Effector CD8-positive, alpha-beta T cell (primary cell): ENCODE data around the gene PRPF40B.

ENCODE experiments used
- DNase-seq: peaks from one replicate; lab custom pipeline; 2025; lab: John Stamatoyannopoulos, UW

PRPF40B gene

GRCh38 chr12:49658276-49658675 is 34.9 kb downstream of the PRPF40B start:
- no peak for DNase-seq

DNA sequence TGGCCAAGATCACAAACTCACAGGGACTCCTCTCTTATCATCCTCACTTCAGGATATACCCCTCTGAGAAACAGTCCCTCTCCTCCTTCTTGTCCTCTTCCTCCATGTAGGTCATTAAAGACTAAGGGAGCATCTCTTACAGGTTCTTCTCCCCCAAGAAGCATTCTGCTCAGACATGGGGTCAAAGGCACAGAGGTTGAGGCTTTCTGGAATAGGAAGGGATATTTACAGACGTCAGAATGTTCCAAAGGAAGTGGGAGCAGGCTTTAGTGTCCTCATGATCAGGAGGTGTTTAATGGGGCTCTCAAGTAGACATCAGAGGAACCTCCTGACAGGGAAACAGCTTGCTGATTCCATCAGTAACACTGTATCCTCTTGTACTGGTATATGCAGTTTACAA is 36.4 kb downstream of the PRPF40B start:
- no peak for DNase-seq

- no peak for DNase-seq
Measured at GRCh38 chr12:49661191-49661590, 37.8 kb downstream of the PRPF40B start.

DNA sequence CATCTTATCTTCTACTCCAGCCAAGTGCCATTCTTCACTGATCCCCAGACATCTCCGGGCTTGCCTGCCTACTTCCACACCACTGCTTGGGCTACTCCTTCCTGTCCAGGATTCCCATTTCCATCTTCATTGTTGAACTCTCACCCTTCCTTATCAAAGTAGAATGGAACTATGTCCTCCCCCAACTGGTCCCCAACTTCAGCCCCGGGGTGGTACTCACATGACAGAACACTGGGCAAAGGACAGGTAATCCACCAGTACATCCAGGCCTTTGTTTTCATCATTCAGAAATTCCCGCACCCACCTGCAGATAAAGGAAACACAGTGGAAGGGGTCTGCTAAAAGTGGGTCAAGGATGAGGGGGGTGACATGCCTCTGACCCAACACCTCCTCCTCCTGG is 38.4 kb downstream of the PRPF40B start:
- DNase-seq, result no peak

DNA sequence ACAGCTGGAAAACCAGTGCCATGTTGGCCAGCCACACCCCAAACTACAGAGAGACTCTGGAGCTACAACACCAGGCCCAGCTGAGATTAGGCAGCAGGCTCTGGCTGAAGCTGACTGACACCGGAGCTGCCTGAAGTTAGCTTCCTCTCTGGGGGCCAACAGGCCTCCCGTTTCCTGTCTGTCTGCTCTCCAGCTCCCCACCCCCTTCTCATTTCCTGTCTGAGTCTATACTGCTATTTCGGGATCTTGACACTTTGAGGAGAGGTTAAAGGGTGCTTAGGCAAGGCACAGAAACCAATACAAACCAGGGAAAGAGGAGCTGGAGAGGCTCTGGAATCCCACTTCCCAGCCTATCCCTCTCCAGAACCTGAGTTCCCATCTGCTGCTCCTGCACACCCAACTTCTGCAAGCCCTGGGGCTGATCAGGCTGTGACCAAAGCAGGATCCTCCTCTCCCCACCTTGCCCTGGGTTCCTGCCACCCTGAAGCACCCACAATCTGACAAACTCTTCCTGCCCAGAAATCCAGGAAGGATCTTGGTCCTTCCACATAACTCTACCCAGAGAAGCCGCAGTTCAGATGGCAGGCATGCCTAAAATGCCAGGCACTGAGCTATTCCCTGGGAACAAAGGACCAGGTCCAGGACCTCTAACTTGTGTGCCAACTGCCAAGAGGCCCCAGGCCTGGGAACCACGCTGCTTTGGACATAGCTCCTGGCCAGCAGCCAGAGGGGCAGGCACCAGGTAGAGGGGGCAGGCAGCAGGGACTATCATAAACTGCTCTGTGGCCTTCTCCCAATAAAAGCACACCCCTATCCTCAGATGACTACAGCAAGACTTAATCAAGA is 39.9 kb downstream of the PRPF40B start:
- DNase-seq, result peak; percentile 51

GRCh38 chr12:49664167-49664566 is 40.8 kb downstream of the PRPF40B start:
- no peak for DNase-seq

GRCh38 chr12:49664591-49665239 is 41.4 kb downstream of the PRPF40B start:
- no peak for DNase-seq

GRCh38 chr12:49665384-49665783 is 42.0 kb downstream of the PRPF40B start:
- DNase-seq, result no peak

- DNase-seq, result no peak
Measured at GRCh38 chr12:49666176-49666575, 42.8 kb downstream of the PRPF40B start.

DNA sequence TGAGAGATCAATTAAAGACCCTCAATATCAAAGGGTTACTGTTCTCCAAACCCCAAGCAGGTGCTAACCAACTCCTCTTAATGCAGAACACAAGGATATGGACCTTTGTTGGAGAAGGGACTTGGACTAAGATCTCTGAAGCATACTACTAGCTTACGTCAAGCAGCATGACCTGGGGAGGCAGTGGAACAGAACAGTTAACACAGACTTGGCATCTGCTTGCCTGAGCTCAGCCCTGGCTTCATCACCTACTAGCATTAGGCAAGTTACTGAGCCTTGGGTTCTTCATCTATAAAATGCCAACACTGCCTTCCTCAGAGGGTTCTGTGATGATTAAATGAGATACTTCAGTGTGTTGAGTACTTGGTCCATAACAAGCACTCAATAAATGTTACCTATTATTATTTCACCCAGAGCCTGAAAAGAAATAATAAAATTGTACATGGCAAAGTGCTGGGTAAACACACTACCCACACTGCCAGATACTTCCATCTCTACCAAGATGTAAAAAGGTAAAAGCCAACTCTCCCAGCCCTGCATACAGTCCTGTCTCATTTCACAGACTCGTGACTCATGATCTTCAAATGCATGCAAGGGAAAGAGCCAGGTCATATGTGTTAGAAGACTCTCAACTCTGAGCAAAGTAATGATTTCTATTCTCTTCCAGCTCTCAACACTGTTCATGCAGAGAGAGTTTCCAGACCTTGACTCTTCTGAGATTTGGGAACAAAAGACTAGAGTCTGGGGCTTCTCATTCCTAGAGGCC is 44.1 kb downstream of the PRPF40B start:
- no peak for DNase-seq

- no peak for DNase-seq
Measured at GRCh38 chr12:49669796-49670195, 46.4 kb downstream of the PRPF40B start.

- DNase-seq, result peak; percentile 37
Measured at GRCh38 chr12:49671031-49671765, 47.8 kb downstream of the PRPF40B start.

- no peak for DNase-seq
Measured at GRCh38 chr12:49672301-49673217, 49.2 kb downstream of the PRPF40B start.

- DNase-seq, result no peak
Measured at GRCh38 chr12:49673446-49674317, 50.3 kb downstream of the PRPF40B start.

DNA sequence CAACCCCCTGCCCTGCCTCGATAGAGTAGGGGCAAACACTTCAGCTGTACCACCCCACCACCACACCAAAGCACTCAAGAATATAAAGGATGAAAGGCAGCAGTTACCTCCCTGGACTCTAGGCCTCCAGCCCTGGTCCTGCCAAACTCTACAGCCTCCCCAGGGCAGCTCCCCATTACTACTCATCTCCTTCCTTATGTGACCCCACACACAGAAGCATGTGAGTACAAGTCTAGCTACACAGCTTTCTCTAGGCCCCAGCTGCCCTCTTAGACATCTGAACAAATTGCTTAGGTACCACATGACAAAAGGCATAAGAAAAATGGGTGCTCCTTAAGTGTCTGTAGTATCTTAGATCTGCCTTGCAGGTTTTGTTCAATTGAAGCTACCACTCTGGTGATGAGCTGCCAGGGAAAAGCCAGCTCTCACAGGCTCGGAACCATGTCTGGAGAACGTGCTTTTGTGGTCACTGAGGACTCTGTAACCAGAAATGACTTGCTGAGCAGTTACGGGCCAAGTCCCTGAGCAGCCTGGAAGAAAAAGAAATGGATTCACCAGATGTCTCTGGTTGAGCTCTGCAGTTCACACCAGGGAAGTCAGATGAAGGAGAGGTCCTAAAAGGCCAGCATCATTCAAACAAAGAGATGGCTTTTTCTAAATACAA is 51.1 kb downstream of the PRPF40B start:
- DNase-seq, result no peak

DNA sequence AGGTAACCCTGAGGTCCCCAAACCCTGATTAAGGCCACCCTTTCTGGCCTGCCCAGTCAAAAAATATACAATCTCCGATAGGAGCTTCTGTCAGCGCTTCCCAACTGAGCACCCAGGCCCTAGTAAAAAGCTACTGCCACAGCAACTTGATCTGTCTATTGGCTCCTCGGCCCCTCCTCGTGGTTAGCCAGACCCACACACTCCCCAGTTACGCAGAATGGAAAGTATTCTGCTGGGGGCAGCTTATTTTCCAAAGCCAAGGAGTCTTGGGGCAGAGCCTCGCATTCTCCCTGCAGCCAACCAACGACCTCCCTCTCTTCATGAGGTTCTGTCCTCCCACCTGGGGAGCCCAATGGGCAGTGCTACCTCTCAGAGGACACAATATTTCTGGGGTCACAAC is 51.8 kb downstream of the PRPF40B start:
- DNase-seq, result no peak

DNA sequence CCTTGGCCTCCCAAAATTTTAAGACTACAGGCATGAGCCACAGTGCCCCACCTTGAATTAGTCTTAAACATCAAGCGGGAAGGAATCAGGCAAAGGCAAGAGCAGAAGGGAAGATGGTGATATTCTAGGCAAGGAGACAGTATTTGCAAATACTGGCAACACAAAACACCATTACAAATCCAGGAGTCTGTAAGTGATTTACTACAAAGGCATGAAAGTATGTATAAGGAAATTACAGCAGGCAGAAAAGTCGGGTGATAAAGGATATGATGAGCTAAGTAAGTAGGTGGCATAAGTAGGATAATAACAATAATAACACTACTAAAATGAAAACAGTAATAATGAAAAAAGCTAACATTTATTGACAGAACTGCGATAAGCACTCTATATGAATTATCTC is 55.4 kb downstream of the PRPF40B start:
- DNase-seq, result no peak

DNA sequence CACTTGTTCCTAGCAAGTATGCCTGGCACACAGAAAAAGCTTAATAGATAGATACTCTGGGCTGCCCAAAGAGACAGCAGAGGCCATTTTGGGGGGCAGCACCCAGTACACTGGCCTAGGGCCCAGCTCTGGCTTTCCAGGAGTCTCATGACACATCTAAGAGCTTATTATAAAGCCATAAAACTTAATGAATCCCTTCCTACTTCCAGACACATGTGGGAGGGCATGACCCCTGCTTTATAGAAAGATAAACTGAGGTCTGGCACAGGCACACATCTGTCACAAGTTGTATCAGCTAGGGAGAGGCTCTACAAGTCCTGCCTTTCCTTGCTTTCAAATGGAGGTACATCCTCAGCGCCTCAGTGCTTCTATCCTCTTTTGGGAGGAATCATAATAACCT is 56.7 kb downstream of the PRPF40B start:
- DNase-seq, result no peak

GRCh38 chr12:49683599-49684309 is 60.4 kb downstream of the PRPF40B start:
- DNase-seq, result no peak
